OCI-LY1 (cell line): ENCODE data around the gene ANKS6.

Experiments
- H2AFZ ChIP-seq: fragments of 200-600 bp; sonication (generic), shearing (Covaris generic); 2 replicates; pipeline ENCODE4 v1.6.0; 2014; ENCODE audit warnings: antibody characterized with exemption, mild to moderate bottlenecking, low read length
- H3F3A ChIP-seq: fragments of 200-600 bp; sonication (generic), shearing (Covaris generic); 2 replicates; pipeline ENCODE4 v1.6.0; 2014; ENCODE audit warnings: mild to moderate bottlenecking, antibody characterized with exemption, low read length, moderate library complexity; ENCODE audit not compliant: insufficient read depth
- H3K27ac ChIP-seq: fragments of 200-600 bp; sonication (generic); 2 replicates; pipeline ENCODE4 v1.5.1; 2014; ENCODE audit warnings: low read length, mixed run types, mild to moderate bottlenecking, low read depth; ENCODE audit not compliant: poor library complexity, severe bottlenecking
- H3K27me3 ChIP-seq: fragments of 200-600 bp; sonication (generic); 2 replicates; pipeline ENCODE4 v1.6.0; 2014; ENCODE audit warnings: antibody characterized with exemption, mild to moderate bottlenecking, low read length, moderate library complexity; ENCODE audit not compliant: insufficient read depth
- H3K36me3 ChIP-seq: fragments of 200-600 bp; sonication (generic); 2 replicates; pipeline ENCODE4 v1.6.1; 2014; ENCODE audit warnings: mild to moderate bottlenecking, antibody characterized with exemption, low read length, moderate library complexity, mixed read lengths; ENCODE audit not compliant: insufficient read depth
- H3K4me1 ChIP-seq: fragments of 200-600 bp; sonication (generic); 2 replicates; pipeline ENCODE4 v1.5.1; 2014; ENCODE audit warnings: mild to moderate bottlenecking, low read length, moderate library complexity; ENCODE audit not compliant: insufficient read depth, severe bottlenecking
- H3K4me2 ChIP-seq: fragments of 200-600 bp; sonication (generic), shearing (Covaris generic); 2 replicates; pipeline ENCODE4 v1.6.1; 2014; ENCODE audit warnings: low read length
- H3K4me3 ChIP-seq: fragments of 200-600 bp; sonication (generic); 2 replicates; pipeline ENCODE4 v1.5.1; 2014; ENCODE audit warnings: low read length, low read depth, mild to moderate bottlenecking, mixed read lengths; ENCODE audit not compliant: poor library complexity, severe bottlenecking
- H3K79me2 ChIP-seq: fragments of 200-600 bp; shearing (Covaris generic); 2 replicates; pipeline ENCODE4 v1.6.1; 2016; ENCODE audit warnings: mixed run types, low read length, mixed read lengths; ENCODE audit not compliant: insufficient read depth
- H3K9ac ChIP-seq: fragments of 200-600 bp; sonication (generic), shearing (Covaris generic); 2 replicates; pipeline ENCODE4 v1.6.1; 2014; ENCODE audit warnings: mild to moderate bottlenecking, low read length, mixed read lengths
- H3K9me2 ChIP-seq: fragments of 200-600 bp; sonication (generic), shearing (Covaris generic); 2 replicates; pipeline ENCODE4 v1.6.1; 2014; ENCODE audit warnings: low read depth, mild to moderate bottlenecking, low read length, mixed read lengths
- H3K9me3 ChIP-seq: fragments of 200-600 bp; shearing (Covaris generic); 2 replicates; pipeline ENCODE4 v1.6.1; 2014; ENCODE audit warnings: low read length, mixed read lengths
- H4K20me1 ChIP-seq: fragments of 200-600 bp; sonication (generic), shearing (Covaris generic); 2 replicates; pipeline ENCODE4 v1.6.0; 2016; ENCODE audit warnings: mild to moderate bottlenecking, low read length; ENCODE audit not compliant: insufficient read depth
- EZH2 ChIP-seq: fragments of 200-600 bp; sonication (generic), shearing (Covaris generic); IDR thresholded peaks from 2 replicates; pipeline ENCODE4 v1.8.0; 2017; ENCODE audit warnings: borderline replicate concordance, mixed run types, mild to moderate bottlenecking, antibody characterized with exemption, low read length, moderate library complexity, mixed read lengths
- TF ChIP-seq, protein P1 (sequence below): fragments of 200-600 bp; sonication (generic), shearing (Covaris generic); IDR thresholded peaks from 2 replicates; pipeline ENCODE4 v1.5.1; 2017; ENCODE audit warnings: mild to moderate bottlenecking, antibody characterized with exemption, low read length, moderate library complexity, mixed read lengths

ANKS6 gene

DNA sequence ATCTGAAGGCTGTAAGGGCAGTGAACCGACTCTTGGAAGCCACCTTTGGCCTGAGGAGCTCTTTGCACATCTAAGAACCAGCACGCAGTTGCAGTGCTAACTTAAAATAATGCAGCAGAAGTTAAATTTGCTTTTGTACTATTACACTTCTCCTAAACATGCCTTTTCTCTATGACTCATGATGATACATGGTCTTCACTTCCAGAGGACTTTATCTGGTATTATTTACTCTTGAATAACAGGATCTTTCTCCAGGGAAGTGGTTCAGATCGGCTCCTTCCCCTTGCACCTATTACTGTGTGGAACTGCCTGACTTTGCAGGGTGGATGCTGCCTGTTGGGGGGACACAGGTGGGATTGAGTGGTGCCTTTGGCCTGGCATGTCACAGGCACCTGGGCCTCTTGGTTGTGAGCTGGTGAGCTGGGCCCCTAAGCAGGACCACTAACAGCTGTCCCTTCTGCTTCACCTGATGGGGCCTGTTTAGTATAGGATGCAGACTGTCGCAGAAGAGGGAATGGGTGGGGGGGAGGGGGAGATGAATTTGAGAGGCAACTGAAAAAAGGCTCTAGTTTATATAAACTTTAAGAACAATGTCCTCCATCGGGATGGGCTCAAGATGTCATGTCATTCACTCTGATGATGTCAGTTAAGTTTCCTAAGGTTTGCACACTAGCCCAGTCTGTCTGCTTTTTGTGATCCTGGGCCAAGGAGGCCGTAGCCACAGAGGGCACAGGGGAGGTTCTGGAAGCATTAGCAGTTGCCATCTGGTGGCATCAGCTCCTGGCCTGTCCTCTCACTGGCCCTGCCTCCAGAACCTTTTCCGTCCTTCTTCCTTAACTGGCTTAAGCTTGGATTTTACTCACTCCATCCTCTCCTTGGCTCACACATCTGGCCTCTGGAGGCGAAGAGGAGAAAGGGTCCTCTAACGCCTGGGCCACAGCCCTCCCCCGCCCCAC, 53.8 kb downstream of the ANKS6 start:
- no peak overlapping the region for H3K27ac ChIP-seq
- H3K27me3 ChIP-seq, result no peaks in the 10 kb centered on the region
- no peaks in the 10 kb centered on the region for H3F3A ChIP-seq
- no peaks in the 10 kb centered on the region for H4K20me1 ChIP-seq
- no peak overlapping the region for H3K4me2 ChIP-seq
- peaks cover 18% of the 10 kb centered on the region for H3K4me1 ChIP-seq
- H3K36me3 ChIP-seq, result peaks cover 6% of the 10 kb centered on the region; the same call in 1 of the 2 replicates
- H3K9me3 ChIP-seq, result no peaks in the 10 kb centered on the region
- TF ChIP-seq, protein P1, sequence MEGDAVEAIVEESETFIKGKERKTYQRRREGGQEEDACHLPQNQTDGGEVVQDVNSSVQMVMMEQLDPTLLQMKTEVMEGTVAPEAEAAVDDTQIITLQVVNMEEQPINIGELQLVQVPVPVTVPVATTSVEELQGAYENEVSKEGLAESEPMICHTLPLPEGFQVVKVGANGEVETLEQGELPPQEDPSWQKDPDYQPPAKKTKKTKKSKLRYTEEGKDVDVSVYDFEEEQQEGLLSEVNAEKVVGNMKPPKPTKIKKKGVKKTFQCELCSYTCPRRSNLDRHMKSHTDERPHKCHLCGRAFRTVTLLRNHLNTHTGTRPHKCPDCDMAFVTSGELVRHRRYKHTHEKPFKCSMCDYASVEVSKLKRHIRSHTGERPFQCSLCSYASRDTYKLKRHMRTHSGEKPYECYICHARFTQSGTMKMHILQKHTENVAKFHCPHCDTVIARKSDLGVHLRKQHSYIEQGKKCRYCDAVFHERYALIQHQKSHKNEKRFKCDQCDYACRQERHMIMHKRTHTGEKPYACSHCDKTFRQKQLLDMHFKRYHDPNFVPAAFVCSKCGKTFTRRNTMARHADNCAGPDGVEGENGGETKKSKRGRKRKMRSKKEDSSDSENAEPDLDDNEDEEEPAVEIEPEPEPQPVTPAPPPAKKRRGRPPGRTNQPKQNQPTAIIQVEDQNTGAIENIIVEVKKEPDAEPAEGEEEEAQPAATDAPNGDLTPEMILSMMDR, result no peak
- no peak for TF ChIP-seq EZH2
- no peaks in the 10 kb centered on the region for H3K9me2 ChIP-seq
- H3K4me3 ChIP-seq, result no peak overlapping the region
- H3K9ac ChIP-seq, result no peak overlapping the region
- H2AFZ ChIP-seq, result no peak overlapping the region
- H3K79me2 ChIP-seq, result no peaks in the 10 kb centered on the region

DNA sequence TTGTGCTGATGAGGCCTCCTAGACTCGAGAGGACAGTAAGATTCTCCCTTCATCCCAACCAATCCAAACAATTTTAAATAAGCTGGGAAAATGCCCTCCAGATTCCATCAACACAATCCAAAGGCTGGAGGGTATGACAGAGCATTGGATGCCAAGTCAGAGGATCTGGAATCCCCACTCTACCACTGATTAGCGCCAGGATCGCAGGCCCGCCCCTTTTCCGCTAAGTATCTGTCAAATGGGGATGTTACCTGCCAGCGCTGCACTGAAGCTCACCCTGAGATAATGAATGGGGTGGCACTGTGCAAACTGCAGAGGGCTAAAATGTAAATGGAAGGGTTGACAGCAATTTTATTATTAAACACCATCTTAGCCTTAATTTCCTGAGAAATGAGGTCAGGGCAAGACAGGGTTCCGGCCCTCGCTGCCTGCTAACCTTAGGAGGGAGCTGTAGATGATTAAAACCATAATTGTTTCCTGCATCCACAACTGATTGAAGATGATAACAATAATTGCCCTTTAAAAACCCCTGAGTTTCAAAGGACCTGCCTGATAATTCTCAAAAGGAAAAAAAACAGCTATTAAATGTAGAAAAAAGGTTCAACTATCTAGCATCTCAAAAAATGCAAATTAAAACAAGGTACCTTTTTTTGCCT, 56.0 kb downstream of the ANKS6 start:
- no peak overlapping the region for H2AFZ ChIP-seq
- H3K27me3 ChIP-seq, result no peaks in the 10 kb centered on the region
- no peak overlapping the region for H3K4me3 ChIP-seq
- no peaks in the 10 kb centered on the region for H3F3A ChIP-seq
- H3K27ac ChIP-seq, result no peak overlapping the region
- TF ChIP-seq EZH2, result no peak
- TF ChIP-seq, protein P1, result no peak
- H3K4me1 ChIP-seq, result peaks cover 18% of the 10 kb centered on the region
- no peak overlapping the region for H3K9ac ChIP-seq
- H3K36me3 ChIP-seq, result peaks cover 16% of the 10 kb centered on the region; the same call in 1 of the 2 replicates
- no peaks in the 10 kb centered on the region for H3K9me3 ChIP-seq
- no peaks in the 10 kb centered on the region for H4K20me1 ChIP-seq
- H3K79me2 ChIP-seq, result no peaks in the 10 kb centered on the region
- no peaks in the 10 kb centered on the region for H3K9me2 ChIP-seq
- no peak overlapping the region for H3K4me2 ChIP-seq

DNA sequence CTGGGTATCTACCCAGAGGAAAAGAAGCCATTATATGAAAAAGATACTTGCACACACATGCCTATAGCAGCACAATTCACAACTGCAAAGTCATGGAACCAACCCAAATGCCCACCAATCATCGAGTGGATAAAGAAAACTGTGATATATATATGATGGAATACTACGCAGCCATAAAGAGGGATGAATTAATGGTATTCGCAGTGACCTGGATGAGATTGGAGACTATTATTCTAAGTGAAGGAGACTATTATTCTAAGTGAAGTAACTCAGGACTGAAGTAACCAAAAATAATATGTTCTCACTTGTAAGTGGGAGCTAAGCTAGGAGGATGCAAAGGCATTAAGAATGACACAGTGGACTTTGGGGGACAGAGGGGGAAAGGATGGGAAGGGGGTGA, 57.6 kb downstream of the ANKS6 start:
- no peak overlapping the region for H3K4me2 ChIP-seq
- 0 out of 2 replicates have a peak, but pooled peaks cover 14% of the 10 kb centered on the region for H3K36me3 ChIP-seq
- no peak overlapping the region for H2AFZ ChIP-seq
- no peaks in the 10 kb centered on the region for H3K27me3 ChIP-seq
- no peak overlapping the region for H3K4me3 ChIP-seq
- H3K4me1 ChIP-seq, result peaks cover 5% of the 10 kb centered on the region
- no peak overlapping the region for H3K27ac ChIP-seq
- no peaks in the 10 kb centered on the region for H4K20me1 ChIP-seq
- no peaks in the 10 kb centered on the region for H3K9me2 ChIP-seq
- H3K9ac ChIP-seq, result no peak overlapping the region
- no peaks in the 10 kb centered on the region for H3K9me3 ChIP-seq
- TF ChIP-seq, protein P1, result no peak
- TF ChIP-seq EZH2, result no peak
- H3K79me2 ChIP-seq, result no peaks in the 10 kb centered on the region
- H3F3A ChIP-seq, result no peaks in the 10 kb centered on the region
